ENCODE results near the gene TRIML1. TPM values are rescaled to one million over a fixed set of nuclear protein-coding genes. Genes with fewer than 3 reads are reported as not detected.
A peak's percentile ranks its signal among the peaks of the same experiment; 100 is the strongest.

The TRIML1 gene
- total and polyA plus RNA-seq, 2 of the 8 experiments (the other 6 are each of a cell fraction or from before 2014, with no cell fraction given): not detected

GRCh38 chr4:188111955-188112354, 27.3 kb upstream of the TRIML1 start:
- H3K36me3 ChIP-seq (ENCODE audit: control insufficient read depth in 2 of 4, insufficient read depth in 4 of 4, low read length in 3 of 4): no peaks in the 10 kb centered on the region
- H3K4me3 ChIP-seq (ENCODE audit: extremely low read depth in 1 of 4, insufficient read depth in 2 of 4, low read depth in 3 of 4, low read length in 4 of 4): no peak overlapping the region
- no peaks in the 10 kb centered on the region for H3K27me3 ChIP-seq (replicated peaks in 1 of 4; ENCODE audit: control insufficient read depth in 3 of 4, extremely low read depth in 1 of 4, insufficient read depth in 3 of 4, low read length in 3 of 4)
- peak overlapping the region; percentile 86; the same call in 1 of the 2 replicates for H2BK20ac ChIP-seq (ENCODE audit: low read length)
- H3K9ac ChIP-seq (replicated peaks in 1 of 4; ENCODE audit: extremely low read depth in 1 of 4, low read depth in 3 of 4, low read length in 3 of 4): no peak overlapping the region
- ChIA-PET POLR2A (ENCODE audit: partially characterized antibody) (interaction anchor here (0.6 to 1.3 kb wide), 3 partner anchors 9 to 347 kb away, joined by 3 to 5 read pairs (median 3); no protein-coding TSS in a partner anchor), CTCF (ENCODE audit: partially characterized antibody) (no interaction called here)
- DNase-seq (ENCODE audit: low read depth in 1 of 2, low spot score in 2 of 2): no peak
- H4K20me1 ChIP-seq (replicated peaks in 1 of 2; ENCODE audit: control insufficient read depth in 1 of 2, insufficient read depth in 2 of 2, low read length in 2 of 2): no peaks in the 10 kb centered on the region
- peak overlapping the region; percentile 82; the same call in 1 of the 2 replicates for H2AK5ac ChIP-seq (ENCODE audit: low read depth, low read length)
- FAIRE-seq: no peak
- no peak overlapping the region for H4K5ac ChIP-seq (ENCODE audit: insufficient read length, low read depth, low read length)
- no peaks in the 10 kb centered on the region for H3K79me1 ChIP-seq (ENCODE audit: low read depth, low read length)
- H2BK12ac ChIP-seq (ENCODE audit: low read depth, low read length): peak overlapping the region; percentile 92; the same call in 1 of the 2 replicates
- H3K4me2 ChIP-seq (ENCODE audit: insufficient read depth in 1 of 2, low read depth in 2 of 2, low read length in 2 of 2): no peak overlapping the region
- H4K8ac ChIP-seq (ENCODE audit: extremely low read depth, insufficient read depth, low read length): no peak overlapping the region
- H3K4me1 ChIP-seq (replicated peaks in 1 of 4; ENCODE audit: control insufficient read depth in 3 of 4, insufficient read depth in 4 of 4, low read length in 3 of 4): peaks cover 0 to 11% (median 6%) of the 10 kb centered on the region in 4 experiments; a peak in 5 of 7 replicates
- no peak for TF ChIP-seq CTBP2 (IDR thresholded peaks at IDR 0.05; ENCODE audit: borderline replicate concordance, insufficient read depth, insufficient read length, low read length)
- TF ChIP-seq CBX5 (IDR thresholded peaks at IDR 0.05; ENCODE audit: low read depth, low read length): no peak
- no peak for TF ChIP-seq GABPA (IDR thresholded peaks at IDR 0.05; ENCODE audit: borderline replicate concordance, insufficient read depth, low read length)
- TF ChIP-seq RXRA (IDR thresholded peaks at IDR 0.05; ENCODE audit: insufficient read depth, low read depth, low read length): no peak
- no peak for TF ChIP-seq CHD2 (IDR thresholded peaks at IDR 0.05; ENCODE audit: low read length)
- TF ChIP-seq, protein P1, sequence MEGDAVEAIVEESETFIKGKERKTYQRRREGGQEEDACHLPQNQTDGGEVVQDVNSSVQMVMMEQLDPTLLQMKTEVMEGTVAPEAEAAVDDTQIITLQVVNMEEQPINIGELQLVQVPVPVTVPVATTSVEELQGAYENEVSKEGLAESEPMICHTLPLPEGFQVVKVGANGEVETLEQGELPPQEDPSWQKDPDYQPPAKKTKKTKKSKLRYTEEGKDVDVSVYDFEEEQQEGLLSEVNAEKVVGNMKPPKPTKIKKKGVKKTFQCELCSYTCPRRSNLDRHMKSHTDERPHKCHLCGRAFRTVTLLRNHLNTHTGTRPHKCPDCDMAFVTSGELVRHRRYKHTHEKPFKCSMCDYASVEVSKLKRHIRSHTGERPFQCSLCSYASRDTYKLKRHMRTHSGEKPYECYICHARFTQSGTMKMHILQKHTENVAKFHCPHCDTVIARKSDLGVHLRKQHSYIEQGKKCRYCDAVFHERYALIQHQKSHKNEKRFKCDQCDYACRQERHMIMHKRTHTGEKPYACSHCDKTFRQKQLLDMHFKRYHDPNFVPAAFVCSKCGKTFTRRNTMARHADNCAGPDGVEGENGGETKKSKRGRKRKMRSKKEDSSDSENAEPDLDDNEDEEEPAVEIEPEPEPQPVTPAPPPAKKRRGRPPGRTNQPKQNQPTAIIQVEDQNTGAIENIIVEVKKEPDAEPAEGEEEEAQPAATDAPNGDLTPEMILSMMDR (IDR thresholded peaks at IDR 0.05; ENCODE audit: control extremely low read depth in 1 of 3, insufficient read depth in 1 of 3, low read depth in 1 of 3, low read length in 3 of 3): no peak
- TF ChIP-seq MAX (IDR thresholded peaks at IDR 0.05): no peak
- no peak for TF ChIP-seq CHD1 (IDR thresholded peaks at IDR 0.05; ENCODE audit: low read depth, low read length)
- no peak for TF ChIP-seq ZNF274 (IDR thresholded peaks at IDR 0.05; ENCODE audit: borderline replicate concordance, extremely low read depth, low read length)
- no peak for TF ChIP-seq CEBPB (IDR thresholded peaks at IDR 0.05; ENCODE audit: low read depth, low read length)
- H3K56ac ChIP-seq (replicated peaks; ENCODE audit: insufficient read length, low read depth, low read length): no peak overlapping the region
- H3K9me3 ChIP-seq (ENCODE audit: insufficient read depth in 2 of 2, low read depth in 1 of 2, low read length in 1 of 2): no peaks in the 10 kb centered on the region
- H3K27ac ChIP-seq (ENCODE audit: low read depth, low read length): no peak overlapping the region
- H3K23me2 ChIP-seq (ENCODE audit: low read depth, low read length): peaks cover 5% of the 10 kb centered on the region; the same call in 1 of the 2 replicates
- H3K14ac ChIP-seq (ENCODE audit: insufficient read length): no peak overlapping the region
- H2AFZ ChIP-seq (ENCODE audit: low read length): 0 out of 2 replicates have a peak overlapping the region, but pooled peaks have one; percentile 31
- H3K18ac ChIP-seq (ENCODE audit: extremely low read depth, low read length): no peak overlapping the region; the same call in 1 of the 2 replicates
- peak overlapping the region; percentile 88; the same call in 1 of the 2 replicates for H2BK15ac ChIP-seq (ENCODE audit: low read length)
- peak overlapping the region; percentile 81; the same call in 1 of the 2 replicates for H2BK5ac ChIP-seq (ENCODE audit: low read depth, low read length)
- no peak overlapping the region for H3K23ac ChIP-seq (ENCODE audit: insufficient read length)
- H4K91ac ChIP-seq (replicated peaks; ENCODE audit: insufficient read length, low read length): peak overlapping the region; percentile 75
- no peak overlapping the region for H2BK120ac ChIP-seq (replicated peaks; ENCODE audit: low read depth, low read length)
- WGBS, 2 experiments (ENCODE audit: extremely low coverage in 1 of 2, insufficient coverage in 1 of 2, insufficient read length in 1 of 2, insufficient replicate concordance in 2 of 2, low coverage in 1 of 2, low lambda C conversion rate in 2 of 2, missing lambda C conversion rate in 1 of 2): 66% methylated on average over 5 of the region's 6 CpGs; no CpG with 5 or more reads in 1 of the 2 experiments
- H3K79me2 ChIP-seq (ENCODE audit: control insufficient read depth in 1 of 2, insufficient read depth in 2 of 2, low read length in 2 of 2): no peaks in the 10 kb centered on the region
- peak overlapping the region; percentile 27 for H3K4ac ChIP-seq (replicated peaks; ENCODE audit: insufficient read length, low read depth, low read length)

All from H1 (cell line).